Smooth muscle cell (in vitro differentiated cells): ENCODE data around the gene CALR3. TPM values are rescaled to one million over a fixed set of nuclear protein-coding genes. Genes with fewer than 3 reads are reported as not detected.

Experiments used
- DNase-seq: peaks from one replicate; lab custom pipeline; 2025; ENCODE audit not compliant: unreplicated experiment; lab: John Stamatoyannopoulos, UW
- H2AFZ ChIP-seq: fragments of 200-600 bp; sonication (generic); 2 replicates; pipeline ENCODE4 v1.6.0; 2016; ENCODE audit warnings: antibody characterized with exemption, low read depth, mild to moderate bottlenecking
- H3F3A ChIP-seq: fragments of 200-600 bp; sonication (generic); 2 replicates; pipeline ENCODE4 v1.6.0; 2017; ENCODE audit warnings: antibody characterized with exemption, low read depth
- H3K27ac ChIP-seq: fragments of 200-600 bp; sonication (generic); 2 replicates; pipeline ENCODE4 v1.5.1; 2016; ENCODE audit warnings: low read depth, mild to moderate bottlenecking
- H3K27me3 ChIP-seq: fragments of 200-600 bp; sonication (generic); 2 replicates; pipeline ENCODE4 v1.6.1; 2016; ENCODE audit warnings: low read depth, mild to moderate bottlenecking
- H3K36me3 ChIP-seq: fragments of 200-600 bp; sonication (generic); 2 replicates; pipeline ENCODE4 v1.5.1; 2016; ENCODE audit warnings: low read depth
- H3K4me1 ChIP-seq: fragments of 200-600 bp; sonication (generic); 2 replicates; pipeline ENCODE4 v1.5.1; 2016; ENCODE audit warnings: low read depth
- H3K4me2 ChIP-seq: fragments of 200-600 bp; sonication (generic); 2 replicates; pipeline ENCODE4 v1.6.0; 2016; ENCODE audit warnings: mild to moderate bottlenecking
- H3K4me3 ChIP-seq: fragments of 200-600 bp; sonication (generic); 2 replicates; pipeline ENCODE4 v1.5.1; 2016; ENCODE audit warnings: mild to moderate bottlenecking
- H3K79me2 ChIP-seq: fragments of 200-600 bp; sonication (generic); 2 replicates; pipeline ENCODE4 v1.6.0; 2016; ENCODE audit warnings: low read depth, mild to moderate bottlenecking
- H3K9ac ChIP-seq: fragments of 200-600 bp; sonication (generic); 2 replicates; pipeline ENCODE4 v1.6.0; 2016; ENCODE audit warnings: low read depth
- H3K9me3 ChIP-seq: fragments of 200-600 bp; sonication (generic); replicated peaks from 2 replicates; pipeline ENCODE4 v1.5.1; 2016; ENCODE audit warnings: low read depth
- H4K20me1 ChIP-seq: fragments of 200-600 bp; sonication (generic); 2 replicates; pipeline ENCODE4 v1.6.0; 2016; ENCODE audit warnings: low read depth
- CTCF ChIP-seq: fragments of 200-600 bp; sonication (generic); IDR thresholded peaks from 2 replicates; pipeline ENCODE4 v1.5.1; 2017; ENCODE audit warnings: borderline replicate concordance, mild to moderate bottlenecking, antibody characterized with exemption; ENCODE audit not compliant: insufficient read depth, poor library complexity, severe bottlenecking
- WGBS: methylation state at CpG from one replicate; pipeline ENCODE4 v1.1.7; 2016; ENCODE audit warnings: low lambda C conversion rate; 5-methylcytosine and 5-hydroxymethylcytosine counted together
- polyA plus RNA-seq: library from polyadenylated mRNA; unstranded; fragments of >200 nt; fragmentation: Nextera tagmentation; extraction: Ambion mirVana; gene quantifications from 2 replicates; pipeline ENCODE4 v1.2.1, GENCODE V29; 2016
- total RNA-seq: library from RNA; depleted of rRNA; stranded (reverse); fragments of >200 nt; gene quantifications from 2 replicates; pipeline ENCODE4 v1.2.3, GENCODE V29; 2014

CALR3 gene
- total and polyA plus RNA-seq, 2 experiments from 2014 or later = not detected

DNA sequence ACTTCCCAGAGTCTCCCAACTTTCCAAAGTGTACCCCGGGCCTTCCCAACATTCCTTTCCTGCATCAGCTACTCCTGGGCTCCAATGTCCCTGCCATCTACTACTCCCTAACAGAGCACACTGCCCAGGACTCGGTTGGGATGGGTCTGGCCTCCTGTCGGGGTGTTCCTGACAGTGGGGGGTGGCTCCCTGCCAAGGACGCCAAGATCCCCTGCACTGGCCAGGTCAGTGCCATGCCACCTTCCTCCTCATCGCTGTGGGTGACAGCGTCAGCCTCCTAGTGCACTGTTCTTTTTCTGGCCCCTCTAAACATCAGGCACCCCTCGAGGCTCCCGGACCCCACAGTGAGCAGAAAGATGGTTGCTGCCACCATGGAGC, 38.0 kb downstream of the CALR3 start:
- Histone ChIP-seq H2AFZ (no peak overlapping the region), H3K79me2 (peaks cover 84% of the 10 kb centered on the region), H3K4me1 (no peaks in the 10 kb centered on the region), H3K9ac (no peak overlapping the region), H3F3A (no peaks in the 10 kb centered on the region), H3K4me3 (no peak overlapping the region), H4K20me1 (peaks cover 97% of the 10 kb centered on the region), H3K27ac (peak overlapping the region; percentile 31), H3K4me2 (peak overlapping the region; percentile 47), H3K36me3 (no peaks in the 10 kb centered on the region), H3K27me3 (no peaks in the 10 kb centered on the region), H3K9me3 (no peaks in the 10 kb centered on the region)
- DNase-seq = no peak
- TF ChIP-seq CTCF = no peak
- 86% methylated on average over 8 of the region's 8 CpGs for WGBS

DNA sequence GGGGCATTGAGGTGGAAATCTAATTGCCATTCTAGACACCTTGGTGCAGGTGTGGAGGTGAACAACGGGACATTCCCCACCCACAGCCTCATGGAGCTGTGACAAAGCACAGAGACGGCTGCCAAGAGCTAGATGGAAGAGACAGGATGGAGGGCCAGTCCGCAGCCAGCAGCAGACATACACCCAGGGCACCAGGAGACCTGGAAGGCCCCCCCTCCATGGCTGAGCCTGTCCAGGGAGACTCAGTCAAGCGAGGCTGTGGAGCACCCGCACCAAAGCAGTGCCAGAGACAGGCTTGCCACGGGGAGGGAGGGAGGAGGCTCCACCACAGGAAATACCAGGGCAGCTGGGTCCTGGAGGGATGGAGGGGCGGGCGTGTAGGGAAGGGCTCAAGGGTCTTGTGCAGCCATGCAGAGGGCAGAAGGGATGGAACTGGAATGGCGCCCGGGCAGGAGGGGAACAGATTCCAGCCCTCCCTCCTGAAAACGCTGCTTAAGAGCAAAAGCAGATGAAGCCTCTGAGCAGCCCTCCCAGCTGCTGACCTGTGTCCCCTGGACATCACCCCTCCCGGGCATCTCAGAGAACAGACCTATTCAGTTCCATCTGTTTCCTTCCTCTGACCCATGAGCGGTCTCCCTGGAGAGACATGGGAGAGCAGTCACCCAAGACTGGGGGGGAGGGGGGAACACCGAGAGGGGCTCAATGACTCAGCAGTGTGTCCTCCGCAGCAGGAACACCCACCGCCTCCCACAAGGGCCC, 38.6 kb downstream of the CALR3 start:
- H3K4me1 ChIP-seq = no peaks in the 10 kb centered on the region
- H3K4me2 ChIP-seq = peak overlapping the region; percentile 47
- no peak overlapping the region for H2AFZ ChIP-seq
- H3K4me3 ChIP-seq = no peak overlapping the region
- H4K20me1 ChIP-seq = peaks cover 97% of the 10 kb centered on the region
- H3F3A ChIP-seq = no peaks in the 10 kb centered on the region
- TF ChIP-seq CTCF = no peak
- peak overlapping the region; percentile 31 for H3K27ac ChIP-seq
- H3K27me3 ChIP-seq = no peaks in the 10 kb centered on the region
- DNase-seq = peak; percentile 13
- no peak overlapping the region for H3K9ac ChIP-seq
- no peaks in the 10 kb centered on the region for H3K9me3 ChIP-seq
- peaks cover 84% of the 10 kb centered on the region for H3K79me2 ChIP-seq
- WGBS = 56% methylated on average over 16 of the region's 16 CpGs
- no peaks in the 10 kb centered on the region for H3K36me3 ChIP-seq

DNA sequence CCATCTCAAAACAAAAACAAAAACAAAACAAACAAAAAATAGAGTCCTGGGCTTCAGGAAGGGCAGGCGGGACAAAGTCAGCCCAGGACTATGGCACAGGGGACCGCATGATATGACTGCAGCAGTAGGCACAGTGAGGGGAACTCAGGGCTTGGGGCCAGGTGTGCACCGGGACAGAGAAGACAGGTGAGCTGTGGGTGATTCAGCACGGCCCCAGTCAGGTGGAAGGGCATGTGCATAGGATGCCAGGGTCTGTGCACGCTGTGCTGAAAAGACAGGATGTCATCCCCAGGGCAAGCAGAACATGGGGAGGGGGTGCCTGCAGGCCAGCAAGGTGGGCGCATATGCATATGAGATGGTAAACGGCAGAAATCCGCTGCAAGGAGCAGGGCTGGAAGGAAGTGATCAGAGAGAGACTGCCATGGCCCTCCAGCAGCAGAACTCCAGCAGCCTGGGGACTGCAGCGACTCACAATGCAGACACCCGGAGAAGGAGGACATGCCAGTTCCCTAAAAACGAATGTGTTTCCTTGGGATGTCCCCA, 39.2 kb downstream of the CALR3 start:
- H3K4me3 ChIP-seq = no peak overlapping the region
- H4K20me1 ChIP-seq = peaks cover 97% of the 10 kb centered on the region
- H3K4me1 ChIP-seq = no peaks in the 10 kb centered on the region
- peaks cover 83% of the 10 kb centered on the region for H3K79me2 ChIP-seq
- H3K4me2 ChIP-seq = peak overlapping the region; percentile 47
- DNase-seq = no peak
- H2AFZ ChIP-seq = no peak overlapping the region
- TF ChIP-seq CTCF = no peak
- no peaks in the 10 kb centered on the region for H3F3A ChIP-seq
- no peaks in the 10 kb centered on the region for H3K36me3 ChIP-seq
- WGBS = 74% methylated on average over 11 of the region's 11 CpGs
- H3K27me3 ChIP-seq = no peaks in the 10 kb centered on the region
- H3K9me3 ChIP-seq = no peaks in the 10 kb centered on the region
- H3K27ac ChIP-seq = no peak overlapping the region
- H3K9ac ChIP-seq = no peak overlapping the region
